Stimulated activated CD8-positive, alpha-beta memory T cell treated with anti-CD3 and anti-CD28 coated beads, Interleukin-12 subunit alpha, Interleukin-12 subunit beta, amount 100 ng/mL, for 1 hour (primary cell): ENCODE results near the gene THEM5.
"Not testable (repeated sequence)": the region's sequence is repeated elsewhere in the genome, so short reads cannot be mapped to it uniquely, and the experiment has no call there.

Experiments used
- DNase-seq: peaks from one replicate; pipeline ENCODE4 v3.0.0-alpha.2; 2020; ENCODE audit warnings: low read depth

THEM5 gene

DNA sequence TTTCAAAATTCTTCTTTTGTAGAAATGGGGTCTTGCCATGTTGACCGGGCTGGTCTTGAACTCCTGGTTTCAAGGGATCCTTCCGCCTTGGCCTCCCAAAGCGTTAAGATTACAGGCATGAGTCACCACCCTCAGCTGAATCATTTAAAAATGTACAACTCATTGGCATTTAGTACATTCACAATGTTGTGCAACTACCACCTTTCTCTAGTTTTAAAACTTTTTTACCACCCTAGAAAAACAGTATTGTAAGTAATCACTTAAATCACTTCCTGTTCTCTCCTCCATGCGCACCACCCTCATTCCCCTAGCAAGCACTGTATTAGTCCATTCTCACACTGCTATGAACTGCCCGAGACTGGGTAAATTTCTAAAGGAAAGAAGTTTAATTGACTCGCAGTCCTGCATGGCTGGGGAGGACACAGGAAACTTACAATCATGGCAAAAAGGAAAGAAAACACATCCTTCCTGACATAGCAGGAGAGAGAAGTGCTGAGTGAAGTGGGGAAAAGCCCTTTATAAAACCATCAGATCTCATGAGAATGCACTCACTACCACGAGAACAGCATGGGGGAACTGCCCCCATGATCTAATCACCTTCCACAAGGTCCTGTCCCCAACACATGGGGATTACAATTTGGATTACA is 14.4 kb upstream of the THEM5 start:
- DNase-seq = no peak

GRCh38 chr1:151867321-151867720 is 13.8 kb upstream of the THEM5 start:
- DNase-seq = no peak

DNA sequence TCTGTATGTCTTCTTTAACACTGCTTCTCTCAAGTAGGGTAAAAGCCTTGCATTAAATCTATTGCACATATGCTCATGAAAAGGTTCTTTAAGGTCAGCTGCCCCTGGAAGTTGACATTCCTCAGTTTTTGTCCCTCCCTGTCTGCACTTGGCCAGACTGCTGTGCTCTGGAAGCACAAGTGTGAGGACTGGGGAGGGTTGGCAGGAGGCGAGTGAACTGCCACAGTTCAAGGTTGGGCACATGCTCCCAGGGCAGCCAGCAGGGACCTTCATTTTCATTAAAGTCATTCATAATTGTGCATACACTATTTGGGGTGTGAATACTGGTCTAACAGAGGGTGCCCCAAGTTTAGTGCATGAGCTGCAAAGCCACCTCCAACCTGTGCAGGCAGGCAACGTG is 10.9 kb upstream of the THEM5 start:
- DNase-seq = no peak

DNA sequence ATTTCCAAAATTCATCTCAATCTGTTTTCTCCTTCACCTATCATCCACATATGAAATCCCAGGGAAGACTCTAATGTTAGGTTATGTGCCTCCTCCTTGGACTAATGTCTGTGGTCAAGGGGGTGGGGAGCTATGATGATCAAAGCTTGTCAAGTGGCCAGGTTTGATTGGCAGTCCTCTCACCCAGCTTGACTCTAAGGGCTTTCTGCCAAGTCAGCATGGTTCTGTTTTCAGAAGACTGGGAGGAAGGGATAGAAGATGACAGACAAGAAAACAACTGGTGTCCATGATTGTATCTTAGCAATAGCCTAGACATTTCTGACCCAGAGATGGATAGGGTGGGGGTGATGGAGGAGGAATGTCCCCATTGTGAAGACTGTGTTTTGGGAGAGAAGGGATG is 9.1 kb upstream of the THEM5 start:
- DNase-seq = no peak

DNA sequence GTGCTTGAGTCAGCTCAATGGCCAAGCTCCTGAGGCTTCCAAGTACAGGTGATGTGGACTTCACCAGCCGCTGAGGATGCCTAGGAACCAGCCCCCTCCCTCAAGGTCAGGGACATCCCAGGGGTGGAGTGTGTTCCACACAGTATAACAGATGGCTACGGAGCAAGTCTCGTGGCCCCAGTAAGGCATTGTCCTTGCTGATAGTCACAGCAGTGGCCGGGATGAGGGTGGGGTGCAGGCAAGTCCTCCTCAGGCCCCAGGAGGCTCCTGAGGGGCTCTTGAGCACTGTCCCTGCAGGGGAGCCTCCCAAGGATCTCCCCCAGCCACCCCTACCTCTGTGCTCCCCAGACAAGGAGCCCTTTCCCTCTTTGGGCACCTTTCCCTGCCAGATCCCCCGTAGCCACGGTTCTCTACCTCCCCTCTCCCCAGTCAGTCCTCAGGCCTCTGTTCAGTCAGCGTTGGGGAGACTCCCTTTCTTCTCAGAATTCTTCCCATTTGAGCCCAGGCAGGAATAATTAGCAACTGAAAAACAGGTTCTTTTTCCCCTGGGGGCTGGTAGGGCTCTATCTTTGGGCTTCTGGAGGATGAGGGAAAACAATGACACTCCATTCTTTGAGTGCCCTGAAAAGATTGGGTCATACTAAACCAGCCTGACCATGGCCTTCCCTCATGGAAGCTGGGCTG is 7.1 kb upstream of the THEM5 start:
- no peak for DNase-seq

GRCh38 chr1:151859891-151860293 is 6.4 kb upstream of the THEM5 start:
- no peak for DNase-seq

DNA sequence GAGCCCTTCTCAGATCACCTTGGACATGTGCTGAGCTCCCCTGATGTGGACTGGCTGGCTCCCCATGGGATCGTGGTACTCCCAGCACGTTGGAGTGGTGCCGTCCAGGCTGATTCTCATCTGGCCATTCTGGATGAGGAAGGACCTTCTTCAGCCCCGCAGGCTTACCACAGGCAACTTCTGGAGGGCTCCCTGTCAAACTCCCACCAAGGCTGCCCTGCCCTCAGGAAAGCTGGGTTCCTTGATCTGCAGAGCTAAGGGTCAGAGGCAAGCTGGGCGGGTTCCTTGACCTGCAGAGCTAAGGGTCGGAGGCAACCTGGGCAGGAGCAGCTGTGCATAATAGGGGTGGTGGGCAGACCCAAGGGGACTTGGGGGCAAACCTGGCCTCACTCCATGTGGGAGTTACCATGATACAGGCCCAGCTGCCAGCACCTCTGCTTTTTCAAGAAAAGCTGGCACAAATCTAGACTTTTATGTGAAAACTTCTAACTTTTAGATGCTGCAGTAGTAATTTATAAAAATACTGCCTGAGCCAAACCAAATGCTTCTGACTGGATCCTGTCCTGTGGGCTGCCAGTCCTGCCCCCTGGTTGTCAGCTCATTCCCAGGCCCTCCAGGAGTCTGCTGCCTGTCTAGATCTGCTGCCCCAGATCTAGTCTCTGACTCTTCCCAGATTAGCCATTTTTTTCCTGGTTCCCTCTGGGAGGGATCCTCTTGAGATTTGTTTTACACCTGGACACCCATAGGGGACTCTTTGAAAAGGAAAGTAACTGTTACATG is 5.6 kb upstream of the THEM5 start:
- DNase-seq = no peak

DNA sequence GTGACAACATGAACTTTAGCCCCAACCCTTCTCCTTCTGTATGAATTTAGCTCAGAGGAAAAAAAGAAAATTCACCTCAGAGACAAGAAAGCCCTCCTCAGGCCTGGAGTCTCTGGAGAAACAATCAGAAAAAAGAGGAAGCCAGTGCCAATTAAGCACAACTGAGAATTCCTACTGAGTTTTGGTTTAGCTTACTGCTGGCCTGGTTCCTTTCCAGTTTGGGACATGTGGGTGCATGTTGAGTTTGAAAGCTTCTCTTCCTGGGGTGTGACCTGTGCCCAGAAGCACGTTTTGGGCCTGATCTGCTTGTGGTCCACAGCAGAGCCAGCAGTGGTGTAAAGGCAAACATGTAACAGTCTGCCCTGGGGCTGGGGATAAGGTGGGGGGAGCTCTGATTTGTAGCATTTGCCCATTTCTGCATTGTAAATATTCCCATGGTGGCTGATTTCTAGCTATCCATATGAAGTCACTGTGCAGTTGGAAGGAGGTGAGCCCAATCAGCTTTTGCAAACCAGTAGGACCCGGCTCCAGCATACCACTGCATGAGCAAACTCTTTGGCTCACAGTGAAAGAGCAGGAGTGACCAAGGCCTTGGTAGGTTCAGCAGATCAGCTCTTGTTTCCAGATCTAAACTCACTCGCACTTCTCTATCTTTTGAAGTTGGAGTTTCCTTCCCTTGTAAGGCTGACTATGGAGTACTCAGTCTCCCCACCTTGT is 4.7 kb upstream of the THEM5 start:
- DNase-seq = no peak

- no peak for DNase-seq
These were observed 2.4 kb upstream of the THEM5 start for GRCh38 chr1:151855933-151856332.

DNA sequence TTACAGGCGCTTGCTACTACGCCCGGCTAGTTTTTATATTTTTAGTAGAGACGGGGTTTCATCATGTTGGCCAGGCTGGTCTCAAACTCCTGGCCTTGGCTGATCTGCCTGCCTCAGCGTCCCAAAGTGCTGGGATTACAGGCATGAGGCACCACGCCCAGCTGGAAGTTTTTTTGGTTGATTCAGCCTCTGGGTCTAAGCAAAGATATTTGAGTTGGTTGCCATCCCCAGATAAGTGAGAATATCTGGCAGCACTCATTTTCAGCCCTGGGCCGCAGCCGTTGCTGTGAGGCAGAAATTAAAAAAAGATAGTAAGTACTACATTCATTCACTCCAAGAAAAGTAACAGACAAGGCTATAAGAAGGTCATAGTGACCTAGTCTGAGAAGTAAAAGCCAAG is 2.0 kb upstream of the THEM5 start:
- DNase-seq = not testable (repeated sequence)

DNA sequence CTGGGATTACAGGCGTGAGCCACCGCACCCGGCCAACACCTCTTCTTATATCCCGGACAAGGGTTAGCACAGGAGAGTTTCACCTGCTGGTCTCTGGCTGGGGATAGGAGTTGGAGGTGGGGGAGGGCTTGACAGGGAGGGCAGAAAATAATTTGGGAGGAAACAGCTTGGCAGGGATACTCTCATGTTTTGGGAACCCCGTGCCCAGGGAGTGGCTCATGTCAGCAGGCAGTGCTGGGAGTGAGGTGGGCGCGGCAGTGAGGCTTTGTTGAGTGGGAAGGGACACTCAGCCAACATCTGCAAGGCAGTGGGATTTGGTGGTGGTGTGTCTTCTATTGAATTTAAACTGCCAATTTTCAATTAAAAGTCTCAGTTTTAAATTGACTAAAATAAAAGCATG is 1.1 kb upstream of the THEM5 start:
- no peak for DNase-seq

DNA sequence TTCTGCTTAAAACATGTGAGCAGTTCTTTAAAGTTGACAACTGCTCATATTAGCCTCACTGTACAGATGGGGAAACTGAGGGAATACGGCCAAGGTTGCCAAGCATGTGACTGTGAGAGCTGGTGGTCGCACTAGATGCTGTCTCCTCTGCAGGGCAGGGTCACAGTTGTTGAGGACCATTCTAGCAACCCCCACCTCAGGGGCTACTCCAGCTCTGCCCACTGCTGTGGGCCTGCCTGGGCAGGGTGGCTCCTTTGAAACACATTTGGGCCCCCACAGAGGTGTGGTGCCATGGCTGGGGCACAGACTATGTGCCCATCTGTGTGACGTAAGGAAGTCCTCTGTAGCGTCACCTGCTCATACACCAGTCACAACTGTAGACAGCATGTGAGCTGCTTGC is 779 bp downstream of the THEM5 start:
- no peak for DNase-seq

GRCh38 chr1:151851886-151852285 is 1.6 kb downstream of the THEM5 start:
- DNase-seq = no peak

DNA sequence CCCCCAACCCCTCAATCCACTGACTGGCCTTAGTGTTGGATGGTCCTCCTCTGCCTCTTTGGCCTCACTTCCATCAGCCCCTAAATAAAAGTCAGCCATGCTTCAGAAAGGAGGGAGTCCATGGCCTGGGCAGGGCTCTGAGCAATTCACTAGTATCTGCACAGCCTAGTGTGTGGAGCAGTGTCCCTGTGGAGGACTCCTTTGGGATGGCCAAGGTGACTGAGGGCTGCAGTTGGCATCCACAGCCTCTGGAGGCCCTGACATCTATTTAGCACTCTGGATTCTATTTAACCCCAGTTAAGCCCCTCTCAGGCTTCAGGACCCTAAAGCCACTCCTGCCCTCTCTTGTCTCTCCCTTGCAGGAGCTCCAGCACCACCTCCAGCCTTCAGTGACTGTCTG is 3.6 kb downstream of the THEM5 start:
- no peak for DNase-seq

DNA sequence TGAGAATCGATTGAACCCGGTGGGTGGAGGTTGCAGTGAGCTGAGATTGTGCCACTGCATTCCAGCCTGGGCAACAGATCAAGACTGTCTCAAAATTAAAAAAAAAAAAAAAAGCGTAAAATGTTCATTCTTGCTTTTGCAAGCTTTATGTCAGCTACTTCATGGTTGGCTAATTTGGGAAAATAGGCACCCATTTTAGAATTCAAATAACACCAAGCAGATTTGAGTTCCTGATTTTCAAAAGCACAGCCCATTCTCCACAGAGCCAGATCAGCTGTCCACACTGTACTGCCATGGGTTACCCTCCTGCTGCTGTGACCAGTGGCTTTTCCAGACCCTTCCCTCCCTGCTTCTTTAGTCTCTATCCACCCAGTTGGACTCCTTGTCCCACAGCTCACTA is 4.4 kb downstream of the THEM5 start:
- no peak for DNase-seq

GRCh38 chr1:151847867-151848596 is 5.5 kb downstream of the THEM5 start:
- no peak for DNase-seq

GRCh38 chr1:151846686-151847237 is 6.8 kb downstream of the THEM5 start:
- DNase-seq = no peak

DNA sequence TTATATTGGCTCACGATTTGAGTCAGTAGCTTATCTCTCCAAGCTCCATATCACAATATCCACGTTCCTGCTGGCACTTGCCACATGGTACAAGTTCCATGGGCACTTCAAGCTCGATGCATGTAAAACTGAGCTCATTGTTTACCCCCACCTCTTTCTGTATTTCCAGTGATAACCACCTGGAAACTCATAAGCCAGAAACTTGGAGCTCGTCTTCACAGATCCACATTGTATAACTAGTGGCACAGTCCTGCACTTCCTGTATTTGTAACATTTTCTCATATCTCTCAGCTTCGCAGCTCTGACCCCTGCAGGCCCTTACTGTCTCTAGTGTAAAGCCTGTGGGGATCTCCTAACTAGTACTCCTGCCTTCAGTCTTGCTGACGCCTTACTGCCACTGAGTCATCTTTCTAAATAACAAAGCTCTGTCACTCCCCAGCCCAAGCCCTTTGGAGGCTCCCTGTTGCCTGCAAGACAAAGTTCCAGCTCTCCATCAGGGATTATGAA is 7.4 kb downstream of the THEM5 start:
- no peak for DNase-seq

- no peak for DNase-seq
These were observed 10.1 kb downstream of the THEM5 start for GRCh38 chr1:151843398-151843797.

- no peak for DNase-seq
These were observed 12.4 kb downstream of the THEM5 start for GRCh38 chr1:151841141-151841540.

DNA sequence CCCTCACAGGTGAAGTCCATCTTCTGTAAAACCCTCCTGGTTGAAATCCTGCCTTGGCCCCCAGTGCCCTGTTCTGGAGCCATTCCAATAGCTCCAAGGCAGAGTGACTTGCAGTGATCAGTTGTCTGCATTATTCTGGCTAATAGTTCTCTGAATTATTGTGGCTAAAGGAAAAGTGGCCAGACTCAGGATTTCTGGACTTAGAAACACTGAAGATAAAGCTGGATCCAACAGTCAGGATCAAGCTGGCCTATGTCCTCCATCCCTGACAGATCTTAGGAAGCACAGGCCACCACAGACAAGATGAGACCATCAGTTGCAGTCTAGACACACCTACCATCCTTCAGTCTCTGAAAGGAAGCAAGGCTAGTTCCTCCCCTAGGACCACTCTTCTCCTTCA is 13.1 kb downstream of the THEM5 start:
- no peak for DNase-seq
